ENCODE results near the gene WDR45B. TPM values are rescaled to one million over a fixed set of nuclear protein-coding genes. Genes with fewer than 3 reads are reported as not detected.
"Not testable (repeated sequence)": the region's sequence is repeated elsewhere in the genome, so short reads cannot be mapped to it uniquely, and the experiment has no call there.

The WDR45B gene
- total RNA-seq, 2 donors from 2014 or later: 45.5 to 49.3 TPM

GRCh38 chr17:82587234-82588086 is 60.8 kb downstream of the WDR45B start:
- Histone ChIP-seq H3K4me3 (no peak overlapping the region), H3K36me3 (replicated peaks in 1 of 2; ENCODE audit: insufficient read depth in 1 of 2, low read depth in 2 of 2) (peaks cover 0 to 13% of the 10 kb centered on the region in 2 donors), H3K27ac (no peak overlapping the region), H3K9me3 (no peaks in the 10 kb centered on the region), H3K4me1 (peaks cover 6% of the 10 kb centered on the region), H3K27me3 (no peaks in the 10 kb centered on the region)
- DNase-seq (no peak), ATAC-seq (no peak)
- 83 to 89% methylated on average over 28 to 47 of the region's 47 CpGs for WGBS, 2 donors
- intact Hi-C loops (cut with DNase I): no loop called here
- no peak for TF ChIP-seq POLR2A (IDR thresholded peaks at IDR 0.05)
- no peak for TF ChIP-seq CTCF (IDR thresholded peaks at IDR 0.05)

- H3K27ac ChIP-seq: no peak overlapping the region
These were observed 61.5 kb downstream of the WDR45B start for GRCh38 chr17:82586576-82587233.

GRCh38 chr17:82585935-82586575 is 62.2 kb downstream of the WDR45B start:
- ATAC-seq; intact Hi-C loops (cut with DNase I); H3K9me3 ChIP-seq; H3K4me1 ChIP-seq; H3K27me3 ChIP-seq; H3K4me3 ChIP-seq: not testable (repeated sequence)
- Histone ChIP-seq H3K27ac (peak overlapping the region in 1 of 4 donors; percentile 34), H3K36me3 (replicated peaks in 1 of 2; ENCODE audit: insufficient read depth in 1 of 2, low read depth in 2 of 2) (peaks cover 0 to 13% of the 10 kb centered on the region in 2 donors)
- peak in 3 of 4 donors; percentile 35 to 42 (median 39) for DNase-seq
- 78 to 85% methylated on average over 16 to 18 of the region's 23 CpGs for WGBS, 2 donors

More at GRCh38 chr17:82586576-82587233, 61.5 kb downstream of the WDR45B start:
- no peaks in the 10 kb centered on the region for H3K9me3 ChIP-seq
- H3K4me3 ChIP-seq: no peak overlapping the region
- ATAC-seq: no peak
- H3K36me3 ChIP-seq (replicated peaks in 1 of 2; ENCODE audit: insufficient read depth in 1 of 2, low read depth in 2 of 2): peaks cover 0 to 13% of the 10 kb centered on the region in 2 donors
- H3K4me1 ChIP-seq: no peaks in the 10 kb centered on the region
- no peak for TF ChIP-seq POLR2A (IDR thresholded peaks at IDR 0.05)
- TF ChIP-seq CTCF (IDR thresholded peaks at IDR 0.05): no peak
- intact Hi-C loops (cut with DNase I): no loop called here
- H3K27me3 ChIP-seq: no peaks in the 10 kb centered on the region
- 88 to 90% methylated on average over 21 of the region's 21 CpGs for whole genome bisulfite sequencing, 2 donors
- DNase-seq: no peak

- TF ChIP-seq POLR2A (IDR thresholded peaks at IDR 0.05) (no peak), CTCF (IDR thresholded peaks at IDR 0.05) (no peak)
- intact Hi-C loops (cut with DNase I): no loop called here
- 85 to 94% methylated on average over 17 to 27 of the region's 28 CpGs for WGBS, 2 donors
- DNase-seq (no peak), ATAC-seq (no peak)
- Histone ChIP-seq H3K27me3 (no peaks in the 10 kb centered on the region), H3K27ac (no peak overlapping the region), H3K36me3 (replicated peaks in 1 of 2; ENCODE audit: insufficient read depth in 1 of 2, low read depth in 2 of 2) (peaks cover 0 to 13% of the 10 kb centered on the region in 2 donors), H3K4me1 (no peaks in the 10 kb centered on the region), H3K4me3 (no peak overlapping the region), H3K9me3 (no peaks in the 10 kb centered on the region)
These were observed 64.5 kb downstream of the WDR45B start for GRCh38 chr17:82583720-82584234.

GRCh38 chr17:82582709-82583108 is 65.5 kb downstream of the WDR45B start:
- intact Hi-C loops (cut with DNase I): no loop called here
- Histone ChIP-seq H3K4me3 (no peak overlapping the region), H3K27me3 (no peaks in the 10 kb centered on the region), H3K27ac (no peak overlapping the region), H3K36me3 (replicated peaks in 1 of 2; ENCODE audit: insufficient read depth in 1 of 2, low read depth in 2 of 2) (peaks cover 0 to 13% of the 10 kb centered on the region in 2 donors), H3K4me1 (no peaks in the 10 kb centered on the region), H3K9me3 (no peaks in the 10 kb centered on the region)
- DNase-seq (no peak), ATAC-seq (no peak)
- WGBS, 2 donors: 93 to 95% methylated on average over 11 of the region's 11 CpGs
- TF ChIP-seq CTCF (IDR thresholded peaks at IDR 0.05) (no peak), POLR2A (IDR thresholded peaks at IDR 0.05) (no peak)

Data from body of pancreas (tissue), 4 donors.